Heart left ventricle (tissue), 16 donors: ENCODE data around the gene WDR73. TPM values are rescaled to one million over a fixed set of nuclear protein-coding genes. Genes with fewer than 3 reads are reported as not detected.

ENCODE experiments used
- ATAC-seq, 4 donors: fragments of 200-7000 bp; cut with Tn5 transposase; one replicate each; pipeline ENCODE4 v1.9.1; 2020 to 2022; ENCODE audit warnings: moderate library complexity in 4 of 4, mild to moderate bottlenecking in 3 of 4, moderate number of reproducible peaks in 1 of 4
- DNase-seq, 5 donors: peaks; one replicate each; pipeline ENCODE4 v3.0.0-alpha.2; 2020
- H3K27ac ChIP-seq, 12 donors: fragments of 200-600 bp; sonication (generic) in 4 of 12; one replicate each; pipeline versions ENCODE4 v1.5.0 to v1.8.0; 2016 to 2022; ENCODE audit warnings: mild to moderate bottlenecking in 2 of 12
- H3K27me3 ChIP-seq, 9 donors: fragments of 200-600 bp; sonication (generic) in 2 of 9; one replicate each; pipeline versions ENCODE4 v1.5.1 to v1.8.0; 2016 to 2022; ENCODE audit warnings: mild to moderate bottlenecking in 3 of 9
- H3K36me3 ChIP-seq, 9 donors: fragments of 200-600 bp; sonication (generic) in 2 of 9; one replicate each; pipeline versions ENCODE4 v1.5.0 to v1.8.0; 2018 to 2022; ENCODE audit warnings: mild to moderate bottlenecking in 2 of 9
- H3K4me1 ChIP-seq, 12 donors: fragments of 200-600 bp; sonication (generic) in 4 of 12; one replicate each; pipeline versions ENCODE4 v1.5.0 to v1.8.0; 2016 to 2022; ENCODE audit warnings: mild to moderate bottlenecking in 3 of 12
- H3K4me3 ChIP-seq, 12 donors: fragments of 200-600 bp; sonication (generic) in 4 of 12; one replicate each; pipeline versions ENCODE4 v1.5.0 to v1.8.0; 2017 to 2022; ENCODE audit warnings: mild to moderate bottlenecking in 9 of 12, moderate library complexity in 4 of 12
- H3K9me3 ChIP-seq, 12 donors: fragments of 200-600 bp; sonication (generic) in 4 of 12; one replicate each; pipeline versions ENCODE4 v1.5.0 to v1.8.0; 2016 to 2022; ENCODE audit warnings: mild to moderate bottlenecking in 1 of 12
- POLR2A ChIP-seq, 2 donors: fragments of 450-650 bp; IDR thresholded peaks; one replicate each; pipeline ENCODE4 v1.6.1; 2017; ENCODE audit warnings: antibody characterized with exemption in 2 of 2, mild to moderate bottlenecking in 2 of 2, moderate library complexity in 2 of 2
- WGBS, 4 donors: extraction: QIAGEN DNeasy Blood & Tissue Kit in 2 of 4; methylation state at CpG; one replicate each; pipeline versions ENCODE4 v1.1.5 to v1.1.7; 2013 to 2018; 5-methylcytosine and 5-hydroxymethylcytosine counted together
- intact Hi-C, 10 donors: fragments of 100-400 bp; cut with DNase I; formaldehyde crosslinking; loops; one replicate each; pipeline versions ENCODE4 v1.11.1 to v1.14.2; 2022
- long read RNA-seq, 3 donors: library from polyadenylated mRNA; unstranded; transcript quantifications; one replicate each; pipeline ENCODE4 v2.0.0, GENCODE V29; 2020 to 2021
- polyA plus RNA-seq, 2 donors: library from polyadenylated mRNA; stranded (reverse); fragments of 200-250 nt; gene quantifications; one replicate each; pipeline ENCODE4 v1.2.3, GENCODE V29; 2013
- total RNA-seq, 9 donors: library from RNA; depleted of rRNA in 2 of 9; stranded (reverse); fragments of >200 nt in 2 of 9; fragmentation: NEBNext Ultra II Directional in 3 of 9; extraction: Animal tissue kit (Norgen Biotek cat#: 25700) in 3 of 9; gene quantifications; one replicate each; pipeline versions ENCODE4 v1.1.0 to v1.2.4, GENCODE V29; 2016 to 2023
- TF ChIP-seq, protein P1 (sequence below), 12 donors: fragments of 200-600 bp; sonication (generic) in 4 of 12; IDR thresholded peaks; one replicate each; pipeline versions ENCODE4 v1.5.0 to v1.8.0; 2018 to 2022; ENCODE audit warnings: antibody characterized with exemption in 12 of 12, mild to moderate bottlenecking in 5 of 12
- donor health status: ischemic (EF 13 %, LVEDD 7.1; RV severe dilation, severe dysfunction).
- donor health status: healthy with polysubstance abuse.
- donor health status: DM: no; HTN: yes; CAD: no.
- donor health status: DM: no; HTN: no; CAD: no.
- donor health status: ischemic (EF 25% LVEDD 6.9; RV normal size, moderate dysfunction).
- donor health status: ischemic (EF 25% LVEDD 5.7; RV mildly dilated, moderate dysfunction).
- donor health status: healthy.
- donor health status: DM: yes; HTN: yes; CAD: no.
- donor health status: ischemic (EF 35%, LVEDD 5.7; RV mildly dilated, moderate dysfunction).
- donor health status: nonischemic (EF 11% LVEDD 7.7; RV severe dilation, severe dysfunction).
- donor health status: DM: yes; HTN: yes; CAD: no.
- donor health status: PGD.
- donor health status: ischemic (EF 29% LVEDD 5.4; RV normal size, mild dysfunction).
- donor health status: nonischemic (EF 23%, LVEDD 6.1; RV moderate dilation, normal function).

WDR73 gene
- total RNA-seq (10 to 100 TPM in 8 of 9 donors, 1 to 10 TPM in 1; 8.7 to 22.2 (median 13.9) TPM), polyA plus RNA-seq (10 to 100 TPM in 1 of 2 donors, 1 to 10 TPM in 1; 9.2 to 20.6 TPM)
- long read RNA-seq, donor 1, full-length matches to known transcripts, result 17 of 33 reads
- long read RNA-seq, donor 1, partial matches to known transcripts, result 0 of 33 reads
- long read RNA-seq, donor 1, other reads (novel, unspliced or antisense), result 16 of 33 reads
- long read RNA-seq, donor 2, full-length matches to known transcripts, result 105 of 131 reads
- long read RNA-seq, donor 2, partial matches to known transcripts, result 3 of 131 reads
- long read RNA-seq, donor 2, other reads (novel, unspliced or antisense), result 23 of 131 reads
- long read RNA-seq, donor 3, full-length matches to known transcripts, result 28 of 40 reads
- long read RNA-seq, donor 3, partial matches to known transcripts, result 4 of 40 reads
- long read RNA-seq, donor 3, other reads (novel, unspliced or antisense), result 8 of 40 reads

DNA sequence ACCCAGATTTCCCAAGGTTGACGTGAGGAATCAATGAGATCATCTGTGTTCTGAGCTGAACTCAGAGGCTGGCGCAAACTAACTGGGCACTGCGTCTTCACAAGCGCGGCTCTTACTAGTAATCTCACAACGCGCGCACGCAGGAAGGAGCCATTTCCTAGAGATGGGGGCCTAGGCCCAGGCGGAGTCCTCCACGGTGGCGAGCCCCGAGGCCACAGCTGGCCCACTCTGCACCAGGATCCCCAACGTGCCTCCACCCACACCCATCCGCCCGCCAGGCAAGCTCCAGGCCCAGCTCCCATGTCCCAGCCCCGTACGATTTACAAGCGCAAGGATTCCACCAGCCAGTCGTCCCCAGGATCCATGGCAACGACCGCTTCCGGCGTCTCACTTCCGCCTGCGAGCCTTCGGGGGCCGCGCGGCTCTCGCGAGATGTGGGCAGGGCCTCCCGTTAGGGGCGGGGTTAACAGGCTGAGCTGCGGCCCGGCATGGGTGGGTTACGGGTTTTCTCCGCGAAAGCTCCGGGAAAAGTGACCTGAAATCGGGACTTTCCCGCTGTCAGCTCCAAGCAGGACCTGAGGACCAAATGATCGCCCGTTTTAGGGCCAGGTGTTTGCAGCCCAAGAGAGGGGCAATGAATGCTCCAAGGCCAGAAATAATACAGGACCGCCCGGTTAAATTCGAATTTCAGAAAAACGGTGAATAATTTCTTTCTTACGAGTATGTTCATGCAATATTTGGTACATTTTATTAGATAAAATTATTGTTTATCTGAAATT is at the start of gene WDR73:
TSS of gene WDR73 (minus strand) at position 374 of the 779 bp plus-strand sequence. CDS start at position 365, 9 bp downstream.
- Histone ChIP-seq H3K36me3 (peaks cover 0 to 37% (median 36%) of the 10 kb centered on the region in 9 donors), H3K4me3 (peak within 1 kb of the TSS; percentile 48 to 89 (median 80)), H3K4me1 (peaks cover 0 to 77% (median 45%) of the 10 kb centered on the region in 12 donors), H3K27ac (peak within 1 kb of the TSS; percentile 11 to 94 (median 88)), H3K9me3 (no peaks in the 10 kb centered on the region), H3K27me3 (no peaks in the 10 kb centered on the region)
- DNase-seq (peak; percentile 97 to 99 (median 98)), ATAC-seq (peak; percentile 92 to 98 (median 94))
- TF ChIP-seq, protein P1, sequence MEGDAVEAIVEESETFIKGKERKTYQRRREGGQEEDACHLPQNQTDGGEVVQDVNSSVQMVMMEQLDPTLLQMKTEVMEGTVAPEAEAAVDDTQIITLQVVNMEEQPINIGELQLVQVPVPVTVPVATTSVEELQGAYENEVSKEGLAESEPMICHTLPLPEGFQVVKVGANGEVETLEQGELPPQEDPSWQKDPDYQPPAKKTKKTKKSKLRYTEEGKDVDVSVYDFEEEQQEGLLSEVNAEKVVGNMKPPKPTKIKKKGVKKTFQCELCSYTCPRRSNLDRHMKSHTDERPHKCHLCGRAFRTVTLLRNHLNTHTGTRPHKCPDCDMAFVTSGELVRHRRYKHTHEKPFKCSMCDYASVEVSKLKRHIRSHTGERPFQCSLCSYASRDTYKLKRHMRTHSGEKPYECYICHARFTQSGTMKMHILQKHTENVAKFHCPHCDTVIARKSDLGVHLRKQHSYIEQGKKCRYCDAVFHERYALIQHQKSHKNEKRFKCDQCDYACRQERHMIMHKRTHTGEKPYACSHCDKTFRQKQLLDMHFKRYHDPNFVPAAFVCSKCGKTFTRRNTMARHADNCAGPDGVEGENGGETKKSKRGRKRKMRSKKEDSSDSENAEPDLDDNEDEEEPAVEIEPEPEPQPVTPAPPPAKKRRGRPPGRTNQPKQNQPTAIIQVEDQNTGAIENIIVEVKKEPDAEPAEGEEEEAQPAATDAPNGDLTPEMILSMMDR (IDR thresholded peaks at IDR 0.05), result no peak
- TF ChIP-seq POLR2A (IDR thresholded peaks at IDR 0.05), result peak in 1 of 2 donors; percentile 85
- WGBS, 4 donors, result 0% methylated on average over 24 to 49 of the region's 49 CpGs
- intact Hi-C loops, result loop anchor here in 9 of 10 donors (1.0 to 10.0 kb wide), 17 partner anchors 19 to 281 kb away; partner anchors contain the start of genes SEC11A (in 3 of the 9), ZNF592 (in 2 of the 9), ZSCAN2 (in 2 of the 9) and ALPK3 (in 1 of the 9)

DNA sequence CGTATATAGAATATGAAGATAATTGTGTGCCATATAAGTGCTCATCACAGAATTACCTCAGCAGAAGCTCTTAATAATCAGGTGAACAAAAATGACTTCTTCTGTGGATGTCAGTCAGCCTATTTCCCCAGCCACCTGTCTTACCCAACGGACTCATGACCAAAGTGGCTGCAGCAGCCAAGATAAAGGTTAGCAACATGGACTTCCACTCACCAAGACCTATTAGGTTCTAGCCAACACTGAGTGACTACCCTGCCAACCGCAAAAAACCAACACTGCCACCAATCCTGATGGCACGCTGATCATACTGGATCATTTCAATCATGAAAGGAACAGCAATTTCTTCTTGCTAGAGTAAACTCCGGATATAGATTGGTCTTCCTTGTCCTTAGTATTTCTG is 49.7 kb upstream of the WDR73 start:
- intact Hi-C loops, result loop anchor here in 2 of 10 donors (5.0 kb wide), 4 partner anchors 43 to 223 kb away; partner anchors contain the start of genes ALPK3 (in 1 of the 2), NMB (in 1 of the 2) and ZNF592 (in 1 of the 2)
- Histone ChIP-seq H3K4me1 (peaks cover 3 to 52% (median 17%) of the 10 kb centered on the region in 12 donors), H3K36me3 (peaks cover 0 to 10% (median 0%) of the 10 kb centered on the region in 9 donors), H3K4me3 (no peak overlapping the region), H3K27me3 (no peaks in the 10 kb centered on the region), H3K9me3 (no peaks in the 10 kb centered on the region), H3K27ac (peak overlapping the region in 1 of 12 donors; percentile 50)
- 88 to 94% (median 91%) methylated on average over 5 of the region's 5 CpGs for WGBS, 4 donors
- ATAC-seq (no peak), DNase-seq (no peak)
- TF ChIP-seq, protein P1 (IDR thresholded peaks at IDR 0.05), result no peak
- no peak for TF ChIP-seq POLR2A (IDR thresholded peaks at IDR 0.05)

DNA sequence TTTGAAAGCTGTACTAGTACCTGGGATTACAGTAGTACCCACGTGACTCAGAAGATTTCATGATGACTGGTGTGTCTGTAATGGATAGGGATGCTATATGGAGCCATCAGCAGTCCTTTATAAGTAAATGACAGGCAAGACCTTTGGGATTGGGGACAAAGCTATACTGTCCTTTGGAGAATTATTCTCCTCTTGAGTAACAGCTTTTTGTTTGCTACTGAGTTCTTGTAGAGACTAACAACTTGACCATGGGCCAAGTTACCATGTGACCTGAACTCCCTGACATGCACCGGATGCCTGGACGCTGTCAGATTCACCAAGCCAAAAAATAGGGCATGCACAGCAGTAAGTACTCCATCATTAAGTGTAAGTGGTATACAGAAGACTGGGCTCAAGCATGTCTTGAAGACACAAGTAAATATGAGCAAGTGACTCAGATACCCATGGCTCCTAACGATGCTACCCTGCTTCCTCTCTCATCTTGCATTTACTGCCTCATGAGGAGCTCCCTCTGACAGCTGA is 48.9 kb upstream of the WDR73 start:
- Histone ChIP-seq H3K9me3 (no peaks in the 10 kb centered on the region), H3K27me3 (no peaks in the 10 kb centered on the region), H3K27ac (peak overlapping the region in 7 of 12 donors; percentile 28 to 50 (median 38)), H3K4me1 (peaks cover 3 to 60% (median 17%) of the 10 kb centered on the region in 12 donors), H3K36me3 (peaks cover 0 to 4% (median 0%) of the 10 kb centered on the region in 9 donors), H3K4me3 (no peak overlapping the region)
- ATAC-seq (peak; percentile 76 to 94 (median 91)), DNase-seq (peak in 4 of 5 donors; percentile 69 to 73 (median 71))
- intact Hi-C loops, result loop anchor here in 2 of 10 donors (5.0 kb wide), 4 partner anchors 44 to 224 kb away; partner anchors contain the start of genes ALPK3 (in 1 of the 2), NMB (in 1 of the 2) and ZNF592 (in 1 of the 2)
- 9 to 17% (median 11%) methylated on average over 4 of the region's 4 CpGs for WGBS, 4 donors
- TF ChIP-seq, protein P1 (IDR thresholded peaks at IDR 0.05), result no peak
- no peak for TF ChIP-seq POLR2A (IDR thresholded peaks at IDR 0.05)
